Endothelial cell (in vitro differentiated cells): ENCODE results near the gene SOCS7. TPM values are rescaled to one million over a fixed set of nuclear protein-coding genes. Genes with fewer than 3 reads are reported as not detected.
A peak's percentile ranks its signal among the peaks of the same experiment; 100 is the strongest.

Experiments
- DNase-seq: peaks from one replicate; pipeline ENCODE4 v3.0.0; 2021; ENCODE audit warnings: low spot score
- H3K27ac Mint-ChIP-seq: one replicate; pipeline ENCODE4 v1.8.0; 2021; ENCODE audit warnings: mixed read lengths, inconsistent platforms; ENCODE audit not compliant: unreplicated experiment
- H3K27me3 Mint-ChIP-seq: one replicate; pipeline ENCODE4 v1.8.0; 2021; ENCODE audit warnings: mild to moderate bottlenecking, moderate library complexity, mixed read lengths, inconsistent platforms; ENCODE audit not compliant: unreplicated experiment
- H3K36me3 Mint-ChIP-seq: one replicate; pipeline ENCODE4 v1.8.0; 2021; ENCODE audit warnings: mild to moderate bottlenecking, low read depth, mixed read lengths, inconsistent platforms; ENCODE audit not compliant: unreplicated experiment
- H3K4me1 Mint-ChIP-seq: one replicate; pipeline ENCODE4 v1.8.0; 2021; ENCODE audit warnings: mild to moderate bottlenecking, mixed read lengths, inconsistent platforms; ENCODE audit not compliant: unreplicated experiment
- H3K4me3 Mint-ChIP-seq: one replicate; pipeline ENCODE4 v1.8.0; 2021; ENCODE audit warnings: mild to moderate bottlenecking, mixed read lengths, inconsistent platforms; ENCODE audit not compliant: unreplicated experiment
- H3K9me3 Mint-ChIP-seq: one replicate; pipeline ENCODE4 v1.8.0; 2021; ENCODE audit warnings: mixed read lengths, inconsistent platforms; ENCODE audit not compliant: unreplicated experiment
- CTCF ChIP-seq: fragments of 200-600 bp; sonication (generic); IDR thresholded peaks from one replicate; pipeline ENCODE4 v1.5.0; 2021; ENCODE audit warnings: antibody characterized with exemption; ENCODE audit not compliant: unreplicated experiment
- total RNA-seq: library from RNA; stranded (reverse); fragmentation: NEBNext Ultra II Directional; extraction: Animal tissue kit (Norgen Biotek cat#: 25700); gene quantifications from one replicate; pipeline ENCODE4 v1.2.1, GENCODE V29; 2021; ENCODE audit not compliant: unreplicated experiment

Gene SOCS7
- total RNA-seq, 1 donor from 2014 or later: 13.8 TPM

- no peak overlapping the region for H3K27ac Mint-ChIP-seq
- no peak for TF ChIP-seq CTCF
- H3K27me3 Mint-ChIP-seq: no peaks in the 10 kb centered on the region
- DNase-seq: no peak
- peaks cover 3% of the 10 kb centered on the region for H3K4me1 Mint-ChIP-seq
- H3K4me3 Mint-ChIP-seq: no peak overlapping the region
- no peaks in the 10 kb centered on the region for H3K36me3 Mint-ChIP-seq
- no peaks in the 10 kb centered on the region for H3K9me3 Mint-ChIP-seq
These were observed 5.9 kb upstream of the SOCS7 start for GRCh38 chr17:38345743-38346142.

- H3K27ac Mint-ChIP-seq: no peak overlapping the region
- peaks cover 9% of the 10 kb centered on the region for H3K27me3 Mint-ChIP-seq
- peaks cover 4% of the 10 kb centered on the region for H3K36me3 Mint-ChIP-seq
- H3K4me1 Mint-ChIP-seq: peaks cover 10% of the 10 kb centered on the region
- H3K9me3 Mint-ChIP-seq: no peaks in the 10 kb centered on the region
- peak; percentile 54 for TF ChIP-seq CTCF
- no peak overlapping the region for H3K4me3 Mint-ChIP-seq
- DNase-seq: peak; percentile 89
These were observed 2.4 kb upstream of the SOCS7 start for GRCh38 chr17:38349097-38349730.

GRCh38 chr17:38350035-38350434 lies 1.6 kb upstream of the SOCS7 start:
- H3K27ac Mint-ChIP-seq: no peak overlapping the region
- H3K27me3 Mint-ChIP-seq: peaks cover 9% of the 10 kb centered on the region
- H3K9me3 Mint-ChIP-seq: no peaks in the 10 kb centered on the region
- H3K4me3 Mint-ChIP-seq: no peak overlapping the region
- DNase-seq: no peak
- H3K4me1 Mint-ChIP-seq: peaks cover 10% of the 10 kb centered on the region
- H3K36me3 Mint-ChIP-seq: peaks cover 4% of the 10 kb centered on the region
- TF ChIP-seq CTCF: no peak

- DNase-seq: peak; percentile 45
- Mint-ChIP-seq H3K27me3 (peaks cover 9% of the 10 kb centered on the region), H3K4me1 (peaks cover 10% of the 10 kb centered on the region), H3K36me3 (peaks cover 4% of the 10 kb centered on the region), H3K9me3 (no peaks in the 10 kb centered on the region), H3K27ac (no peak overlapping the region), H3K4me3 (peak overlapping the region; percentile 90)
- TF ChIP-seq CTCF: no peak
These were observed 821 bp downstream of the SOCS7 start for GRCh38 chr17:38352245-38353085.

GRCh38 chr17:38353086-38353604 lies 1.5 kb downstream of the SOCS7 start:
- Mint-ChIP-seq H3K27ac (no peak overlapping the region), H3K36me3 (peaks cover 4% of the 10 kb centered on the region)

More at GRCh38 chr17:38353086-38353604, 1.5 kb downstream of the SOCS7 start:
- H3K4me1 Mint-ChIP-seq: peaks cover 10% of the 10 kb centered on the region
- H3K27me3 Mint-ChIP-seq: peaks cover 9% of the 10 kb centered on the region
- no peaks in the 10 kb centered on the region for H3K9me3 Mint-ChIP-seq
- H3K4me3 Mint-ChIP-seq: peak overlapping the region; percentile 90
- no peak for DNase-seq
- TF ChIP-seq CTCF: no peak
